ENCODE measurements around the gene TMC1. TPM values are rescaled to one million over a fixed set of nuclear protein-coding genes. Genes with fewer than 3 reads are reported as not detected.

The TMC1 gene
- total RNA-seq, 1 experiment from 2014 or later: not detected

DNA sequence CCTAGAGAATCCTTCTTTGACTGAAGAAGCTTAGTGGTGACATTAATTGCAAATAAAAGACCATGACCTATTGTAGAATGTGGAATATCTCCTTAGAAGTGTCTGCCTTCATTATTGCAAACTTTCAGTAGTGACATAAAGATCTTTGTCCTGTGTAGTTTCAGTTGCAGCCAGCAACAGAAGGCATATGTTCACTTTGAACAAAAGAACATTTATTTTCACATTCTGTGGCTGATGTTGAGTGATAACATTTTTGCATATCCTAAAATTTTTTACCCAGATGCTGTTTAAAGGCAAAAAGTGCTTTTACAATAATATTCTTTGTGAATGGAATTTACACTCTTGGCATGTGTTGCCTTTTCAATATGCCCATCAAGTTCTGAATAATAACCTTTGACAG is 165.9 kb downstream of the TMC1 start:
- ChIA-PET POLR2A (no interaction called here), CTCF (no interaction called here)
- Mint-ChIP-seq H3K36me3 (ENCODE audit: insufficient read depth, unreplicated experiment) (no peaks in the 10 kb centered on the region), H3K27ac (ENCODE audit: low read depth, unreplicated experiment) (no peak overlapping the region), H3K4me1 (ENCODE audit: insufficient read depth, unreplicated experiment) (no peaks in the 10 kb centered on the region), H3K27me3 (ENCODE audit: insufficient read depth, unreplicated experiment) (no peaks in the 10 kb centered on the region), H3K9me3 (ENCODE audit: unreplicated experiment) (peaks cover 8% of the 10 kb centered on the region), H3K4me3 (ENCODE audit: unreplicated experiment) (no peak overlapping the region)
- DNase-seq (ENCODE audit: unreplicated experiment): no peak
- BruUV-seq (replicated peaks): no TSS peak
- intact Hi-C loops (cut with micrococcal nuclease): no loop called here
- TF ChIP-seq, protein P1, sequence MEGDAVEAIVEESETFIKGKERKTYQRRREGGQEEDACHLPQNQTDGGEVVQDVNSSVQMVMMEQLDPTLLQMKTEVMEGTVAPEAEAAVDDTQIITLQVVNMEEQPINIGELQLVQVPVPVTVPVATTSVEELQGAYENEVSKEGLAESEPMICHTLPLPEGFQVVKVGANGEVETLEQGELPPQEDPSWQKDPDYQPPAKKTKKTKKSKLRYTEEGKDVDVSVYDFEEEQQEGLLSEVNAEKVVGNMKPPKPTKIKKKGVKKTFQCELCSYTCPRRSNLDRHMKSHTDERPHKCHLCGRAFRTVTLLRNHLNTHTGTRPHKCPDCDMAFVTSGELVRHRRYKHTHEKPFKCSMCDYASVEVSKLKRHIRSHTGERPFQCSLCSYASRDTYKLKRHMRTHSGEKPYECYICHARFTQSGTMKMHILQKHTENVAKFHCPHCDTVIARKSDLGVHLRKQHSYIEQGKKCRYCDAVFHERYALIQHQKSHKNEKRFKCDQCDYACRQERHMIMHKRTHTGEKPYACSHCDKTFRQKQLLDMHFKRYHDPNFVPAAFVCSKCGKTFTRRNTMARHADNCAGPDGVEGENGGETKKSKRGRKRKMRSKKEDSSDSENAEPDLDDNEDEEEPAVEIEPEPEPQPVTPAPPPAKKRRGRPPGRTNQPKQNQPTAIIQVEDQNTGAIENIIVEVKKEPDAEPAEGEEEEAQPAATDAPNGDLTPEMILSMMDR (IDR thresholded peaks at IDR 0.05; ENCODE audit: unreplicated experiment): no peak

DNA sequence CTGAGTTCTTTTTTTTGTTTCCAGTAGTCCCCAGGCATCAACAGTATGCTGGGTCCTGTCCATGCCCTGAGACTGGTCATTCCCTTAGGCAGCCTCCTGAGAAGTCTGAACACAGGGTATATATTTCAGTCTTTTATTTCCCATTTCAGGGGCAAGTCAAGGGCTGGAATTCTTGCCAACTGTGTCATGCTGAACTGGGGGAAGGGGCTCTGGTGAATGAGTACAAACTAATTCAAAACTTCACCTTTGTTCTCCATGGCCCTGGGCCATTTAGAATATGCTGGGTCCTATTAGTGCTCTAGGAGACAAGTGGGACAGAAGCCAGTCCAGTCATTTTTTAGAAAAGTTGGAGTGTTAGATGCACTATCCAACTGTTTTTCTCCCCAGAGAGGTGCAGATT is 170.3 kb downstream of the TMC1 start:
- H3K4me1 Mint-ChIP-seq (ENCODE audit: insufficient read depth, unreplicated experiment): no peaks in the 10 kb centered on the region
- TF ChIP-seq, protein P1 (IDR thresholded peaks at IDR 0.05; ENCODE audit: unreplicated experiment): no peak
- ChIA-PET CTCF (no interaction called here), POLR2A (no interaction called here)
- intact Hi-C loops (cut with micrococcal nuclease): no loop called here
- H3K27ac Mint-ChIP-seq (ENCODE audit: low read depth, unreplicated experiment): no peak overlapping the region
- no peaks in the 10 kb centered on the region for H3K36me3 Mint-ChIP-seq (ENCODE audit: insufficient read depth, unreplicated experiment)
- BruUV-seq (replicated peaks): no TSS peak
- peaks cover 8% of the 10 kb centered on the region for H3K9me3 Mint-ChIP-seq (ENCODE audit: unreplicated experiment)
- no peak for DNase-seq (ENCODE audit: unreplicated experiment)
- H3K4me3 Mint-ChIP-seq (ENCODE audit: unreplicated experiment): no peak overlapping the region
- no peaks in the 10 kb centered on the region for H3K27me3 Mint-ChIP-seq (ENCODE audit: insufficient read depth, unreplicated experiment)

DNA sequence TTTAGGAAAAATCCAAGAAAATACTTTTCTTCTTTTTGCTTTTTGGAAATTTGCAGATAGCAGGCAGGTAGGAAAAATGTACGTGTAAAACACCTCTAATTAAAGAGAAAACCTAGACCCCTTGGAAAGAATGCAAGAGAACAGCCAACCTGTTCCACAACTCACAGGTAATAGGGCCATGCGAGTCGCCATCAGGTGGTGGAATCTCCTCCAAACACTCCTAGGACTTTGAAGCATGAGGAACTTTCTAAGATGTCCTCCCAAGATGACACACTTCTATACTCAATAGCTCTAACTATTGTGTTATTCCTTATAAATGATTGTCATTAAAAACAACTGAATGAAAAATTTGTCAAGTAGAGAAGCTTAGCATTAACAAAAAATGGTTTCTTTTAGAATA is 174.0 kb downstream of the TMC1 start:
- Mint-ChIP-seq H3K27me3 (ENCODE audit: insufficient read depth, unreplicated experiment) (no peaks in the 10 kb centered on the region), H3K36me3 (ENCODE audit: insufficient read depth, unreplicated experiment) (no peaks in the 10 kb centered on the region), H3K27ac (ENCODE audit: low read depth, unreplicated experiment) (no peak overlapping the region), H3K4me3 (ENCODE audit: unreplicated experiment) (no peak overlapping the region), H3K9me3 (ENCODE audit: unreplicated experiment) (peaks cover 8% of the 10 kb centered on the region), H3K4me1 (ENCODE audit: insufficient read depth, unreplicated experiment) (no peaks in the 10 kb centered on the region)
- ChIA-PET POLR2A (no interaction called here), CTCF (interaction anchor here (0.9 kb wide), 1 partner anchor 162 kb away, joined by 3 read pairs; no protein-coding TSS in a partner anchor)
- DNase-seq (ENCODE audit: unreplicated experiment): no peak
- intact Hi-C loops (cut with micrococcal nuclease): no loop called here
- no TSS peak for BruUV-seq (replicated peaks)
- TF ChIP-seq, protein P1 (IDR thresholded peaks at IDR 0.05; ENCODE audit: unreplicated experiment): no peak

DNA sequence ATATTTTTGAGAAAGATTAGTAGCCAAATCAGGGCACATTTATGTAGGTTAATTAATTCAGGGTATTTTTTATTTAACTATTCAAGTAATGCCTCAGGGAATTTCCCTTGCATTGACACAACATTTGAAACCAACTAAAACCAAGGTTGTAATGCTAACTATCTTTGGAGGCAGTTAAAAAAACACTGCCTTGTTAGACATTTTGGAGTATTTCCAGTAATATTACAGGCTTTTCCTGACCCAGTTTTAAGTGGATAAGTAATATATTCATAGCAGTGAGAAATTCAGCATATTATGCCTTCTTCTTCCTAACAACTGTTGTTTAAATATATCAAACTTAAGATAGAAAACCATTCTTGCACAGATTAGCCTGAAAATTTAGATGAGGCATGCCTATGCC is 175.1 kb downstream of the TMC1 start:
- no peaks in the 10 kb centered on the region for H3K4me1 Mint-ChIP-seq (ENCODE audit: insufficient read depth, unreplicated experiment)
- intact Hi-C loops (cut with micrococcal nuclease): no loop called here
- ChIA-PET POLR2A (no interaction called here), CTCF (interaction anchor here (0.9 kb wide), 1 partner anchor 161 kb away, joined by 3 read pairs; no protein-coding TSS in a partner anchor)
- no TSS peak for BruUV-seq (replicated peaks)
- H3K36me3 Mint-ChIP-seq (ENCODE audit: insufficient read depth, unreplicated experiment): no peaks in the 10 kb centered on the region
- no peak overlapping the region for H3K27ac Mint-ChIP-seq (ENCODE audit: low read depth, unreplicated experiment)
- TF ChIP-seq, protein P1 (IDR thresholded peaks at IDR 0.05; ENCODE audit: unreplicated experiment): no peak
- no peak for DNase-seq (ENCODE audit: unreplicated experiment)
- H3K4me3 Mint-ChIP-seq (ENCODE audit: unreplicated experiment): no peak overlapping the region
- H3K9me3 Mint-ChIP-seq (ENCODE audit: unreplicated experiment): no peaks in the 10 kb centered on the region
- no peaks in the 10 kb centered on the region for H3K27me3 Mint-ChIP-seq (ENCODE audit: insufficient read depth, unreplicated experiment)
